ENCODE data around the gene KRTAP10-2.

GRCh38 chr21:44514746-44515358 is 36.5 kb downstream of the KRTAP10-2 start:
- TF ChIP-seq NFE2L2 (IDR thresholded peaks at IDR 0.05; ENCODE audit: low read depth, low read length) (no peak), CTCF (conservative IDR thresholded peaks at IDR 0.05; ENCODE audit: low read depth, low read length) (no peak), USF2 (IDR thresholded peaks at IDR 0.05; ENCODE audit: low read depth, low read length) (no peak), POLR2A (IDR thresholded peaks at IDR 0.05; ENCODE audit: low read depth, low read length) (no peak), RAD21 (IDR thresholded peaks at IDR 0.05; ENCODE audit: low read length) (no peak), RCOR1 (IDR thresholded peaks at IDR 0.05; ENCODE audit: insufficient replicate concordance, low read length) (no peak), ELK1 (IDR thresholded peaks at IDR 0.05; ENCODE audit: borderline replicate concordance, low read depth, low read length) (no peak), BHLHE40 (IDR thresholded peaks at IDR 0.05; ENCODE audit: low read depth, low read length) (no peak)

Data from IMR-90 (cell line).